Measurements from ENCODE around the gene NDUFS7.
A peak's percentile ranks its signal among the peaks of the same experiment; 100 is the strongest.

DNA sequence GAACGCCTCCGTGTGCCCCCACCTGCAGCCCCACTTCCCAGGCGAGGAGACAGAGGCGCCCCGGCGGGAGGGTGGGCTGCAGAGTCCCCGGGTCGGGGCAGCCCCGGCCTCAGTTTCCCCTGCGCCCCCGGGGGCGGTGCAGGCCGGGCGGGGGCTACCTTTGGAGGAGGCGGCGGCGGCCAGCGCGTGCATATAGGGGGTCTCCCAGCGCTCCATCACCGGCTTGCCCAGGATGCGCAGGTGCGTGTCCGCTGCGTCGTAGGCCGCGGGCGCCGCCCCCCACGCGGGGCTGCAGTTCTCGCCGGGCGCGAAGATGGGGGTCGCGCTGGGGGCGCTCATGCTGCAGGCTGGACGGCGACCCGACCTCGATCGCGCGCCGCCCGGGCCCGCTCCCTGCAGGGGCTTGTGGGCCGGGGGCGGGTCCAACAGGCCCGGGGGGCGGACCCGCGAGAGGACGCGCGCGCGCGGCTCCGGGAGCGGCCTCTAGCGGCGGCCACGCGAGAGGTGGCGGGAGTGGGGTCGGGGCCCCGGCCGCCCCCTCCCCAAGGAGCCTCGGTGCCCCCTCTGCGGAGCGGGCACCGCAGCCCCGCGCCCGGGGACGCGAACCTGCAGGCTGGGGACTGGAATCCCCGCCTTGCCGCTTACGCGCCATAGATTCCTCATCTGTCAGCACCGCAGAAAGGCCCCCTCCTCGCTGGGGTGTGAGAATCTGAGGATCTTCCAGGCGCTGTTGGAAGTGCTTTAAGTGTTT, 17.6 kb downstream of the NDUFS7 start, which contains the start of gene GAMT:
- TF ChIP-seq, protein P1, sequence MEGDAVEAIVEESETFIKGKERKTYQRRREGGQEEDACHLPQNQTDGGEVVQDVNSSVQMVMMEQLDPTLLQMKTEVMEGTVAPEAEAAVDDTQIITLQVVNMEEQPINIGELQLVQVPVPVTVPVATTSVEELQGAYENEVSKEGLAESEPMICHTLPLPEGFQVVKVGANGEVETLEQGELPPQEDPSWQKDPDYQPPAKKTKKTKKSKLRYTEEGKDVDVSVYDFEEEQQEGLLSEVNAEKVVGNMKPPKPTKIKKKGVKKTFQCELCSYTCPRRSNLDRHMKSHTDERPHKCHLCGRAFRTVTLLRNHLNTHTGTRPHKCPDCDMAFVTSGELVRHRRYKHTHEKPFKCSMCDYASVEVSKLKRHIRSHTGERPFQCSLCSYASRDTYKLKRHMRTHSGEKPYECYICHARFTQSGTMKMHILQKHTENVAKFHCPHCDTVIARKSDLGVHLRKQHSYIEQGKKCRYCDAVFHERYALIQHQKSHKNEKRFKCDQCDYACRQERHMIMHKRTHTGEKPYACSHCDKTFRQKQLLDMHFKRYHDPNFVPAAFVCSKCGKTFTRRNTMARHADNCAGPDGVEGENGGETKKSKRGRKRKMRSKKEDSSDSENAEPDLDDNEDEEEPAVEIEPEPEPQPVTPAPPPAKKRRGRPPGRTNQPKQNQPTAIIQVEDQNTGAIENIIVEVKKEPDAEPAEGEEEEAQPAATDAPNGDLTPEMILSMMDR (conservative IDR thresholded peaks at IDR 0.05) = peak; percentile 94
- peak; percentile 55 for TF ChIP-seq ZFX (IDR thresholded peaks at IDR 0.05)
